Measurements from ENCODE around the gene MDGA2.

GRCh38 chr14:47155395-47155794, 520.0 kb downstream of the MDGA2 start:
- TF ChIP-seq CTCF (IDR thresholded peaks at IDR 0.05; ENCODE audit: insufficient read depth, low read depth, low read length) = no peak
- no peak for TF ChIP-seq EZH2 (IDR thresholded peaks at IDR 0.05; ENCODE audit: insufficient read depth, low read length)
